CD8-positive, alpha-beta memory T cell (primary cell): Measurements from ENCODE around the gene NPLOC4. TPM values are rescaled to one million over a fixed set of nuclear protein-coding genes. Genes with fewer than 3 reads are reported as not detected.

Experiments used
- CTCF ChIA-PET: fragments of 350-600 bp; sonication (Branson Sonifier 250); formaldehyde crosslinking; loops from one replicate; lab custom pipeline; 2021; ENCODE audit warnings: antibody characterized with exemption; lab: Charles Lee
- POLR2A ChIA-PET: fragments of 350-600 bp; sonication (Branson Sonifier 250); formaldehyde crosslinking; loops from one replicate; lab custom pipeline; 2021; ENCODE audit warnings: antibody characterized with exemption; lab: Charles Lee
- DNase-seq, 5 donors: peaks; one replicate each; pipeline versions ENCODE4 v3.0.0 to v3.0.0-alpha.2; 2020 to 2022; ENCODE audit warnings: mixed read lengths in 1 of 5
- H3K27ac ChIP-seq: one replicate; pipeline ENCODE4 v1.7.0; 2013; ENCODE audit warnings: low read depth, mild to moderate bottlenecking, low read length, moderate library complexity
- H3K27me3 ChIP-seq: 2 replicates; pipeline ENCODE4 v1.7.0; 2013; ENCODE audit warnings: low read length, mild to moderate bottlenecking; ENCODE audit not compliant: insufficient read depth, poor library complexity, severe bottlenecking
- H3K36me3 ChIP-seq: 2 replicates; pipeline ENCODE4 v1.7.0; 2013; ENCODE audit warnings: mild to moderate bottlenecking, low read length, moderate library complexity; ENCODE audit not compliant: insufficient read depth
- H3K4me1 ChIP-seq: 2 replicates; pipeline ENCODE4 v1.7.0; 2013; ENCODE audit warnings: mild to moderate bottlenecking, low read length, moderate library complexity; ENCODE audit not compliant: insufficient read depth
- H3K4me3 ChIP-seq: 2 replicates; pipeline ENCODE4 v1.7.0; 2013; ENCODE audit warnings: mild to moderate bottlenecking, low read length
- H3K9me3 ChIP-seq: 2 replicates; pipeline ENCODE4 v1.7.0; 2013; ENCODE audit warnings: mild to moderate bottlenecking, low read length
- H3K27ac Mint-ChIP-seq, 8 donors: one replicate each; pipeline ENCODE4 v1.8.0; 2020 to 2021; ENCODE audit warnings: mixed read lengths in 8 of 8, mild to moderate bottlenecking in 6 of 8, inconsistent platforms in 3 of 8, moderate library complexity in 3 of 8
- H3K27me3 Mint-ChIP-seq, 2 donors: one replicate each; pipeline ENCODE4 v1.8.0; 2020 to 2021; ENCODE audit warnings: mixed read lengths in 2 of 2, mild to moderate bottlenecking in 1 of 2, moderate library complexity in 1 of 2
- H3K36me3 Mint-ChIP-seq, 3 donors: one replicate each; pipeline ENCODE4 v1.8.0; 2020 to 2021; ENCODE audit warnings: mixed read lengths in 3 of 3, inconsistent platforms in 1 of 3, mild to moderate bottlenecking in 1 of 3
- H3K4me1 Mint-ChIP-seq, 3 donors: one replicate each; pipeline ENCODE4 v1.8.0; 2020 to 2021; ENCODE audit warnings: mixed read lengths in 3 of 3, inconsistent platforms in 1 of 3, mild to moderate bottlenecking in 1 of 3
- H3K4me3 Mint-ChIP-seq, 7 donors: one replicate each; pipeline ENCODE4 v1.8.0; 2020 to 2021; ENCODE audit warnings: mixed read lengths in 7 of 7, mild to moderate bottlenecking in 6 of 7, moderate library complexity in 4 of 7, inconsistent platforms in 2 of 7
- H3K9me3 Mint-ChIP-seq, 5 donors: one replicate each; pipeline ENCODE4 v1.8.0; 2020 to 2022; ENCODE audit warnings: mixed read lengths in 5 of 5, mild to moderate bottlenecking in 3 of 5, moderate library complexity in 2 of 5, inconsistent platforms in 1 of 5
- polyA plus RNA-seq: library from polyadenylated mRNA; unstranded; fragments of 300-500 nt; fragmentation: Illumina TruSeq; gene quantifications from one replicate; pipeline ENCODE4 v1.2.3, GENCODE V29; 2021
- total RNA-seq, 2 experiments: library from RNA; stranded (reverse); gene quantifications; one replicate each; pipeline ENCODE4 v1.2.3, GENCODE V29; 2021

The NPLOC4 gene
- total and polyA plus RNA-seq, 3 experiments from 2014 or later: 63.1 to 126 (median 125) TPM

- H3K27ac ChIP-seq: no peak overlapping the region
- H3K4me3 ChIP-seq: no peak overlapping the region
- Mint-ChIP-seq H3K27me3 (no peaks in the 10 kb centered on the region), H3K27ac (peak overlapping the region in 4 of 8 donors; percentile 78 to 88 (median 84)), H3K9me3 (no peaks in the 10 kb centered on the region), H3K4me1 (peaks cover 21 to 47% (median 28%) of the 10 kb centered on the region in 3 donors), H3K36me3 (peaks cover 0 to 1% (median 0%) of the 10 kb centered on the region in 3 donors), H3K4me3 (peak overlapping the region; percentile 36 to 79 (median 68))
- H3K36me3 ChIP-seq: no peaks in the 10 kb centered on the region
- no peak for DNase-seq
- POLR2A ChIA-PET: interaction anchor here (0.6 kb wide), 1 partner anchor 33 kb away, joined by 3 read pairs; no protein-coding TSS in a partner anchor
- H3K9me3 ChIP-seq: no peaks in the 10 kb centered on the region
- H3K27me3 ChIP-seq: no peaks in the 10 kb centered on the region
- H3K4me1 ChIP-seq: peaks cover 37% of the 10 kb centered on the region
- CTCF ChIA-PET: interaction anchor here (1.1 to 3.5 kb wide), 4 partner anchors 33 to 108 kb away, joined by 3 to 29 read pairs (median 10); partner anchors contain the start of gene FAAP100
Measured at GRCh38 chr17:81517339-81518112, 119.4 kb downstream of the NPLOC4 start.

- Mint-ChIP-seq H3K27me3 (peaks cover 0 to 2% of the 10 kb centered on the region in 2 donors), H3K9me3 (no peaks in the 10 kb centered on the region), H3K4me3 (peak overlapping the region in 3 of 7 donors; percentile 3 to 97 (median 86)), H3K36me3 (peaks cover 0 to 5% (median under 1%) of the 10 kb centered on the region in 3 donors), H3K4me1 (peaks cover 21 to 49% (median 28%) of the 10 kb centered on the region in 3 donors), H3K27ac (peak overlapping the region in 4 of 8 donors; percentile 15 to 89 (median 58))
- Histone ChIP-seq H3K36me3 (no peaks in the 10 kb centered on the region), H3K9me3 (no peaks in the 10 kb centered on the region), H3K27ac (no peak overlapping the region), H3K27me3 (no peaks in the 10 kb centered on the region), H3K4me3 (no peak overlapping the region), H3K4me1 (peaks cover 37% of the 10 kb centered on the region)
- no peak for DNase-seq
- POLR2A ChIA-PET: interaction anchor here (0.6 kb wide), 1 partner anchor 32 kb away, joined by 3 read pairs; no protein-coding TSS in a partner anchor
- CTCF ChIA-PET: interaction anchor here (1.6 kb wide), 1 partner anchor 108 kb away, joined by 3 read pairs; no protein-coding TSS in a partner anchor
Measured at GRCh38 chr17:81517009-81517338, 119.9 kb downstream of the NPLOC4 start.

- no peaks in the 10 kb centered on the region for H3K9me3 ChIP-seq
- H3K4me1 ChIP-seq: peaks cover 38% of the 10 kb centered on the region
- Mint-ChIP-seq H3K9me3 (no peaks in the 10 kb centered on the region), H3K4me3 (peak overlapping the region; percentile 86 to 97 (median 92)), H3K27me3 (peaks cover 0 to 8% of the 10 kb centered on the region in 2 donors), H3K36me3 (peaks cover 4 to 10% (median 6%) of the 10 kb centered on the region in 3 donors), H3K4me1 (peaks cover 26 to 54% (median 32%) of the 10 kb centered on the region in 3 donors), H3K27ac (peak overlapping the region in 7 of 8 donors; percentile 53 to 96 (median 64))
- H3K36me3 ChIP-seq: peaks cover 5% of the 10 kb centered on the region
- ChIA-PET POLR2A (interaction anchor here (1.2 kb wide), 1 partner anchor 31 kb away, joined by 3 read pairs; no protein-coding TSS in a partner anchor), CTCF (interaction anchor here (1.3 to 1.6 kb wide), 2 partner anchors 85 to 109 kb away, joined by 3 read pairs; no protein-coding TSS in a partner anchor)
- DNase-seq: no peak
- H3K27ac ChIP-seq: no peak overlapping the region
- H3K4me3 ChIP-seq: no peak overlapping the region
- H3K27me3 ChIP-seq: no peaks in the 10 kb centered on the region
Measured at GRCh38 chr17:81516439-81516838, 120.5 kb downstream of the NPLOC4 start.

- ChIA-PET POLR2A (interaction anchor here (1.2 kb wide), 2 partner anchors 30 to 37 kb away, joined by 3 to 4 read pairs; partner anchors contain the start of gene FAAP100), CTCF (interaction anchor here (0.8 to 1.3 kb wide), 2 partner anchors 37 to 86 kb away, joined by 3 read pairs; partner anchors contain the start of gene FAAP100)
- peaks cover 31 to 60% (median 37%) of the 10 kb centered on the region in 3 donors for H3K4me1 Mint-ChIP-seq
- Histone ChIP-seq H3K4me3 (peak overlapping the region; percentile 66), H3K9me3 (no peaks in the 10 kb centered on the region), H3K36me3 (peaks cover 13% of the 10 kb centered on the region), H3K27me3 (no peaks in the 10 kb centered on the region), H3K4me1 (peaks cover 40% of the 10 kb centered on the region), H3K27ac (peak overlapping the region; percentile 31)
- peaks cover 0 to 12% of the 10 kb centered on the region in 2 donors for H3K27me3 Mint-ChIP-seq
- H3K36me3 Mint-ChIP-seq: peaks cover 13 to 19% (median 14%) of the 10 kb centered on the region in 3 donors
- peak overlapping the region; percentile 89 to 96 (median 92) for H3K27ac Mint-ChIP-seq
- peak in 2 of 5 donors; percentile 26 to 57 for DNase-seq
- peaks cover 0 to 1% (median 0%) of the 10 kb centered on the region in 5 donors for H3K9me3 Mint-ChIP-seq
- H3K4me3 Mint-ChIP-seq: peak overlapping the region; percentile 86 to 97 (median 92)
Measured at GRCh38 chr17:81515530-81516041, 121.3 kb downstream of the NPLOC4 start.

GRCh38 chr17:81514739-81515529 lies 122.0 kb downstream of the NPLOC4 start:
- peaks cover 18 to 25% (median 21%) of the 10 kb centered on the region in 3 donors for H3K36me3 Mint-ChIP-seq
- ChIA-PET CTCF (interaction anchor here (0.8 to 1.3 kb wide), 2 partner anchors 37 to 86 kb away, joined by 3 read pairs; partner anchors contain the start of gene FAAP100), POLR2A (interaction anchor here (1.2 to 1.3 kb wide), 3 partner anchors 30 to 292 kb away, joined by 3 to 4 read pairs (median 3); partner anchors contain the start of genes CEP131 and FAAP100)
- H3K27me3 ChIP-seq: no peaks in the 10 kb centered on the region
- peaks cover 0 to 12% of the 10 kb centered on the region in 2 donors for H3K27me3 Mint-ChIP-seq
- peaks cover 34 to 64% (median 42%) of the 10 kb centered on the region in 3 donors for H3K4me1 Mint-ChIP-seq
- peaks cover 0 to 1% (median 0%) of the 10 kb centered on the region in 5 donors for H3K9me3 Mint-ChIP-seq
- peak overlapping the region; percentile 86 to 97 (median 92) for H3K4me3 Mint-ChIP-seq
- peaks cover 20% of the 10 kb centered on the region for H3K36me3 ChIP-seq
- H3K27ac ChIP-seq: peak overlapping the region; percentile 67
- peak overlapping the region; percentile 89 to 96 (median 92) for H3K27ac Mint-ChIP-seq
- peak overlapping the region; percentile 66 for H3K4me3 ChIP-seq
- peaks cover 39% of the 10 kb centered on the region for H3K4me1 ChIP-seq
- H3K9me3 ChIP-seq: no peaks in the 10 kb centered on the region
- peak; percentile 60 to 79 (median 62) for DNase-seq

GRCh38 chr17:81514489-81514738 lies 122.5 kb downstream of the NPLOC4 start:
- H3K27me3 Mint-ChIP-seq: peaks cover 0 to 15% of the 10 kb centered on the region in 2 donors
- DNase-seq: no peak
- ChIA-PET POLR2A (interaction anchor here (1.2 to 1.3 kb wide), 2 partner anchors 229 to 292 kb away, joined by 3 read pairs; partner anchors contain the start of gene CEP131), CTCF (no interaction called here)
- peaks cover 39% of the 10 kb centered on the region for H3K4me1 ChIP-seq
- H3K4me3 Mint-ChIP-seq: peak overlapping the region; percentile 69 to 97 (median 89)
- no peaks in the 10 kb centered on the region for H3K27me3 ChIP-seq
- peaks cover 39 to 69% (median 47%) of the 10 kb centered on the region in 3 donors for H3K4me1 Mint-ChIP-seq
- H3K9me3 ChIP-seq: no peaks in the 10 kb centered on the region
- peak overlapping the region in 6 of 8 donors; percentile 36 to 81 (median 54) for H3K27ac Mint-ChIP-seq
- peaks cover 23 to 30% (median 26%) of the 10 kb centered on the region in 3 donors for H3K36me3 Mint-ChIP-seq
- peak overlapping the region; percentile 67 for H3K27ac ChIP-seq
- peaks cover 0 to 1% (median 0%) of the 10 kb centered on the region in 5 donors for H3K9me3 Mint-ChIP-seq
- H3K4me3 ChIP-seq: peak overlapping the region; percentile 71
- H3K36me3 ChIP-seq: peaks cover 25% of the 10 kb centered on the region
